HUES48 (cell line): Measurements from ENCODE around the gene UACA.
A peak's percentile ranks its signal among the peaks of the same experiment; 100 is the strongest.

ENCODE experiments used
- H3K27ac ChIP-seq: one replicate; pipeline ENCODE4 v1.7.0; 2013; ENCODE audit warnings: low read depth, low read length, inconsistent platforms
- H3K27me3 ChIP-seq: 2 replicates; pipeline ENCODE4 v1.6.1; 2013; ENCODE audit warnings: mild to moderate bottlenecking, low read length; ENCODE audit not compliant: control insufficient read depth, insufficient read depth
- H3K36me3 ChIP-seq: 2 replicates; pipeline ENCODE4 v1.6.1; 2013; ENCODE audit warnings: low read length; ENCODE audit not compliant: control insufficient read depth, insufficient read depth
- H3K4me1 ChIP-seq: 2 replicates; pipeline ENCODE4 v1.6.1; 2013; ENCODE audit warnings: mild to moderate bottlenecking, low read length; ENCODE audit not compliant: control insufficient read depth, insufficient read depth
- H3K4me3 ChIP-seq: 2 replicates; pipeline ENCODE4 v1.5.1; 2013; ENCODE audit warnings: mild to moderate bottlenecking, low read depth, low read length
- H3K9ac ChIP-seq: 2 replicates; pipeline ENCODE4 v1.6.1; 2013; ENCODE audit warnings: mild to moderate bottlenecking, low read depth, low read length, moderate library complexity
- H3K9me3 ChIP-seq: 2 replicates; pipeline ENCODE4 v1.6.1; 2013; ENCODE audit warnings: low read length; ENCODE audit not compliant: control insufficient read depth, insufficient read depth

Gene UACA

GRCh38 chr15:70722266-70723121 lies 40.9 kb downstream of the UACA start:
- Histone ChIP-seq H3K4me1 (no peaks in the 10 kb centered on the region), H3K4me3 (no peak overlapping the region), H3K27ac (no peak overlapping the region), H3K36me3 (no peaks in the 10 kb centered on the region), H3K27me3 (no peaks in the 10 kb centered on the region), H3K9ac (no peak overlapping the region), H3K9me3 (no peaks in the 10 kb centered on the region)

DNA sequence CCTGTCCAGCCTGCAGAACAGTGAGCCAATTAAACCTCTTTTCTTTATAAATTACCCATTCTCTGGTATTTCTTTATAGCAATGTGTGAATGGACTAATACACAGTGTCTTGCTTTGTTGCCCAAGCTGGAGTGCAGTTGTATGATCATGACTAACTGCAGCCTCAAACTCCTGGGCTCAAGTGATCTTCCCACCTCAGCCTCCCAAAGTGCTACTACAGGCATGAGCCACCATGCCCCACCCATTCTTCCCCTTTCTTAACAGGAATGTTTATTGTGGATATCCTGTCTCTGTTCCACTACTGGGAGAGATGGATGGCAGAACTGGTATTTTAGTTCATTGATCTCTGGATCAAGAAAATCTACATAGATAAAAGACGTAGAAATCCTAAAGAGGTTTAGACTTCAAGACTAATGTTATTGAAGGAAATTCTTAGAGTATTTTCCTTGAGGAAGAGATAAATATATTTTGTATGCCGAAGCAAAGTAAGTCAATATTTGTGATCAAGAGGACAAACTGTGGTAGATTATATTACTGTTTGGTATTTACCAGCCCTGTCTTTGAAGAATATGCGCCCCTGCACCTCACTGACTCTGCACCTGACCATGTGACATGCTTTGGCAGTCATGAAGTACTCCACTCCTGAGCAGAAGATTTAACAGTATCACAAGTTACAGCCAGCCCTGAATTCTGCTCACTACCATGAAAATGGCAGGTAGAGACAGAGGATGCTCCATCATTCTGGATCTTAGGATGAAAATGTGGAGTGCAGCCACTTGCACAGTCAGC lies 42.9 kb downstream of the UACA start:
- H3K9ac ChIP-seq: no peak overlapping the region

DNA sequence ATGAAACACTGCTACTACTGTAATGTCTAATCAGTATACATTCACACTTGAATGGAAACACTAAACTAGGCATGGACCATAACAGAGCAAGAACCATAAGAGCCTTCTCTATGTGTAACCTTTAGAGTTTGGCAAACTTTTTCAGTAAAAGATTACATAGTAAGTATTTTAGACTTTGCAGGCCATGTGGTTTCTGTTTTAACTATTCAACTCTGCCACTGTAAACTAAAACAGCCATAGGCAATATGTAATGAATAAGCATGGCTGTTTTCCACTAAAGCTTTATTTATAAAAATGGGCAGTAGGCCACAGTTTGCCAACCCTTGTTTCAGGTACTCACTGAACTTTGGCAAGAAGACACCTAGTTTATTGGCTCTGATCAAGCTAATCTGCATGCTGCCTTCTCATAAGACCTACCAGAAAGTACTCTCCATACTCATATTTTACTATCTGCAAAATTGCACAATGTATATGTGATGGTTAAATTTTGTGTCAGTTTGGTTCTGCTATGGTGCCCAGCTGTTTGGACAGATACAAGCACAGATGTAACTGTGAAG lies 46.0 kb downstream of the UACA start:
- Histone ChIP-seq H3K9ac (no peak overlapping the region), H3K9me3 (no peaks in the 10 kb centered on the region), H3K27me3 (no peaks in the 10 kb centered on the region), H3K36me3 (no peaks in the 10 kb centered on the region), H3K4me1 (peaks cover 6% of the 10 kb centered on the region), H3K4me3 (no peak overlapping the region), H3K27ac (no peak overlapping the region)

More for the DNA sequence above, 42.9 kb downstream of the UACA start:
- no peaks in the 10 kb centered on the region for H3K36me3 ChIP-seq
- H3K9me3 ChIP-seq: no peaks in the 10 kb centered on the region
- H3K27me3 ChIP-seq: no peaks in the 10 kb centered on the region
- no peak overlapping the region for H3K4me3 ChIP-seq
- H3K4me1 ChIP-seq: peaks cover 6% of the 10 kb centered on the region
- H3K27ac ChIP-seq: no peak overlapping the region

- H3K9me3 ChIP-seq: no peaks in the 10 kb centered on the region
- no peak overlapping the region for H3K27ac ChIP-seq
Observed at GRCh38 chr15:70715840-70716485, 47.4 kb downstream of the UACA start.

DNA sequence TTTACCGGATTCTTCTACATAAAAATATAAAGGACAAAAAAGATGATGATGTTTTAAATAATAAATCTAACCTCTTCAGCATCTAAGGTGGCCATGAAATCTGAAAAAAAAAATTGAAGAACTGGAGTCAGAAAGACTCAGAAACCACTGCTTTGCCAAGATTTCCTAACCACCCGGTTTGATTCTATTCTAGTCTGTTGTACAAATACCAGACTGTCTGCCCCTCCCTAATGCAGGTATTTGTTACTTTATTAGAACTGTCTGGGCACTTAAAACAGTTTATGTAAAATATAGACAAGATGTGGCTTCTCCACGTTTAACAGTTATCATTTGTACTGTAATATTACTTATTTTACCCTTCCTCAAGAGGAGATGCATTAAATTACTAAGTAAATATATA lies 48.8 kb downstream of the UACA start:
- Histone ChIP-seq H3K27ac (no peak overlapping the region), H3K9ac (no peak overlapping the region), H3K4me3 (no peak overlapping the region)

More at GRCh38 chr15:70715840-70716485, 47.4 kb downstream of the UACA start:
- Histone ChIP-seq H3K4me1 (peaks cover 7% of the 10 kb centered on the region), H3K27me3 (no peaks in the 10 kb centered on the region), H3K9ac (no peak overlapping the region), H3K36me3 (no peaks in the 10 kb centered on the region), H3K4me3 (no peak overlapping the region)

GRCh38 chr15:70714015-70714414 lies 49.3 kb downstream of the UACA start:
- H3K4me3 ChIP-seq: no peak overlapping the region
- no peaks in the 10 kb centered on the region for H3K27me3 ChIP-seq
- H3K4me1 ChIP-seq: peaks cover 21% of the 10 kb centered on the region
- H3K36me3 ChIP-seq: no peaks in the 10 kb centered on the region
- H3K27ac ChIP-seq: no peak overlapping the region
- no peaks in the 10 kb centered on the region for H3K9me3 ChIP-seq
- no peak overlapping the region for H3K9ac ChIP-seq

More for the DNA sequence above, 48.8 kb downstream of the UACA start:
- Histone ChIP-seq H3K4me1 (peaks cover 16% of the 10 kb centered on the region), H3K27me3 (no peaks in the 10 kb centered on the region), H3K36me3 (no peaks in the 10 kb centered on the region), H3K9me3 (no peaks in the 10 kb centered on the region)

DNA sequence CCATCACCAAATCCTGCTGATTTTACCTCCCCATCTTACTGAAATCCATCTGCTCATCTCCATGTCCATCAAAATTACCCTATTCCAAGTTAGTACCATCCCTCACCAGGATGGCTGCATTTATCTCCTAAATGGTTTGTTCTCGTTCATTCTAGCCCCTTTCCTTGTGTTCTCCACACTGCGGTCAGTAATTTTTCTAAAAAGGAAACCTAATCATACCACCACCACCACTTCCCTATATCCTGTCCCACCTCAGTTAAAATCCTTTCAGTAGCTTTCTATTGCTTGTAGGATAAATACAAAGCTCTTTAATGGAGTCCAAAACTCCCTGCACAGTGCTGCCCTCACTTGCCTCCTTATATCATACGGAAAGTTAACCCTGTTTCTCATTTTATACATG lies 51.1 kb downstream of the UACA start:
- Histone ChIP-seq H3K27me3 (no peaks in the 10 kb centered on the region), H3K4me1 (peaks cover 26% of the 10 kb centered on the region)

GRCh38 chr15:70710714-70711113 lies 52.6 kb downstream of the UACA start:
- Histone ChIP-seq H3K27me3 (no peaks in the 10 kb centered on the region), H3K4me1 (peaks cover 20% of the 10 kb centered on the region), H3K27ac (peak overlapping the region; percentile 56), H3K9ac (no peak overlapping the region), H3K9me3 (no peaks in the 10 kb centered on the region), H3K4me3 (no peak overlapping the region), H3K36me3 (no peaks in the 10 kb centered on the region)

More for the DNA sequence above, 51.1 kb downstream of the UACA start:
- no peaks in the 10 kb centered on the region for H3K9me3 ChIP-seq
- H3K9ac ChIP-seq: no peak overlapping the region
- no peaks in the 10 kb centered on the region for H3K36me3 ChIP-seq
- H3K27ac ChIP-seq: no peak overlapping the region
- H3K4me3 ChIP-seq: no peak overlapping the region

DNA sequence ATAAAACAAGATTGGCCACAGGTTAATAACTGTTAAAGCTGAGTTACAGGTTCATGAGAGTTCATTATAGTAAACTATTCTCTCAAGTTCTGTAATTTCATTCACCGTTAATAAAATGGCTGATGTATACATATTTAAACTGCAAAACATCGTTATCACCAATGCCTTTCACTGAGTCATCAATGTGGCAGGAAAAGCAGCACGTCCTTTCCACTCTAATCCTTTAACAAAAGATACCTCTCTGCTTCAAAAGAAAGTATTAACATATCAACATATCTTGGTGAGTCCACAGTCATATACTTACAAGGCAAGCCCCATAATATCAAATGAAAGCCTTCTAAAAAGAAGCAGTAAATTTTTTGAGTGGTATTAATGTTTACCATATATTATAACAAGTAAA lies 54.5 kb downstream of the UACA start:
- Histone ChIP-seq H3K27me3 (no peaks in the 10 kb centered on the region), H3K9ac (no peak overlapping the region), H3K4me1 (peaks cover 31% of the 10 kb centered on the region), H3K36me3 (no peaks in the 10 kb centered on the region), H3K27ac (peak overlapping the region; percentile 32), H3K9me3 (no peaks in the 10 kb centered on the region), H3K4me3 (no peak overlapping the region)

- H3K27me3 ChIP-seq: no peaks in the 10 kb centered on the region
- H3K9me3 ChIP-seq: no peaks in the 10 kb centered on the region
- H3K4me1 ChIP-seq: peaks cover 41% of the 10 kb centered on the region
- H3K36me3 ChIP-seq: no peaks in the 10 kb centered on the region
- no peak overlapping the region for H3K27ac ChIP-seq
- H3K4me3 ChIP-seq: no peak overlapping the region
- H3K9ac ChIP-seq: no peak overlapping the region
Observed at GRCh38 chr15:70707686-70708300, 55.6 kb downstream of the UACA start.
